PC-3 (cell line): Measurements from ENCODE around the gene SERPINB12.

Experiments
- EZH2 ChIP-seq: fragments of 300-600 bp; sonication (generic); IDR thresholded peaks from one replicate; pipeline ENCODE4 v1.6.1; 2017; ENCODE audit warnings: antibody characterized with exemption, mild to moderate bottlenecking, low read length; ENCODE audit not compliant: unreplicated experiment
- EZH2phosphoT487 ChIP-seq: fragments of 300-600 bp; sonication (generic); IDR thresholded peaks from 2 replicates; pipeline ENCODE4 v1.6.1; 2018; ENCODE audit warnings: mild to moderate bottlenecking, antibody characterized with exemption, low read length, borderline replicate concordance
- TF ChIP-seq, protein P1 (sequence below): fragments of 300-600 bp; sonication (generic); conservative IDR thresholded peaks from 2 replicates; pipeline ENCODE4 v1.5.1; 2017; ENCODE audit warnings: antibody characterized with exemption, low read depth, mild to moderate bottlenecking, low read length

GRCh38 chr18:63528863-63529492 lies 13.2 kb upstream of the SERPINB12 start:
- TF ChIP-seq, protein P1, sequence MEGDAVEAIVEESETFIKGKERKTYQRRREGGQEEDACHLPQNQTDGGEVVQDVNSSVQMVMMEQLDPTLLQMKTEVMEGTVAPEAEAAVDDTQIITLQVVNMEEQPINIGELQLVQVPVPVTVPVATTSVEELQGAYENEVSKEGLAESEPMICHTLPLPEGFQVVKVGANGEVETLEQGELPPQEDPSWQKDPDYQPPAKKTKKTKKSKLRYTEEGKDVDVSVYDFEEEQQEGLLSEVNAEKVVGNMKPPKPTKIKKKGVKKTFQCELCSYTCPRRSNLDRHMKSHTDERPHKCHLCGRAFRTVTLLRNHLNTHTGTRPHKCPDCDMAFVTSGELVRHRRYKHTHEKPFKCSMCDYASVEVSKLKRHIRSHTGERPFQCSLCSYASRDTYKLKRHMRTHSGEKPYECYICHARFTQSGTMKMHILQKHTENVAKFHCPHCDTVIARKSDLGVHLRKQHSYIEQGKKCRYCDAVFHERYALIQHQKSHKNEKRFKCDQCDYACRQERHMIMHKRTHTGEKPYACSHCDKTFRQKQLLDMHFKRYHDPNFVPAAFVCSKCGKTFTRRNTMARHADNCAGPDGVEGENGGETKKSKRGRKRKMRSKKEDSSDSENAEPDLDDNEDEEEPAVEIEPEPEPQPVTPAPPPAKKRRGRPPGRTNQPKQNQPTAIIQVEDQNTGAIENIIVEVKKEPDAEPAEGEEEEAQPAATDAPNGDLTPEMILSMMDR = no peak
- no peak for TF ChIP-seq EZH2
- no peak for TF ChIP-seq EZH2phosphoT487
